HG03439 (cell line): ENCODE measurements around the gene CERS4.
"Not testable (repeated sequence)": the region's sequence is repeated elsewhere in the genome, so short reads cannot be mapped to it uniquely, and the experiment has no call there.

Experiments used
- ATAC-seq: cut with Tn5 transposase; IDR thresholded peaks from one replicate; pipeline ENCODE4 v1.9.1; 2021; ENCODE audit warnings: mild to moderate bottlenecking, moderate library complexity; ENCODE audit not compliant: unreplicated experiment

The CERS4 gene

GRCh38 chr19:8209462-8210378, 550 bp downstream of the CERS4 start:
- peak; percentile 64 for ATAC-seq

- no peak for ATAC-seq
Observed at GRCh38 chr19:8210421-8211101, 1.4 kb downstream of the CERS4 start.

- no peak for ATAC-seq
Observed at GRCh38 chr19:8212212-8212611, 3.0 kb downstream of the CERS4 start.

GRCh38 chr19:8212916-8213315, 3.7 kb downstream of the CERS4 start:
- ATAC-seq, result no peak

- no peak for ATAC-seq
Observed at GRCh38 chr19:8213827-8214672, 4.9 kb downstream of the CERS4 start.

- ATAC-seq, result no peak
Observed at GRCh38 chr19:8214802-8215201, 5.6 kb downstream of the CERS4 start.

GRCh38 chr19:8215783-8216182, 6.6 kb downstream of the CERS4 start:
- ATAC-seq, result no peak

GRCh38 chr19:8216357-8216756, 7.2 kb downstream of the CERS4 start:
- ATAC-seq, result no peak

- ATAC-seq, result not testable (repeated sequence)
Observed at GRCh38 chr19:8218127-8218526, 9.0 kb downstream of the CERS4 start.

- ATAC-seq, result no peak
Observed at GRCh38 chr19:8220481-8220880, 11.3 kb downstream of the CERS4 start.

GRCh38 chr19:8221161-8221560, 12.0 kb downstream of the CERS4 start:
- ATAC-seq, result no peak

- ATAC-seq, result not testable (repeated sequence)
Observed at GRCh38 chr19:8223442-8223841, 14.3 kb downstream of the CERS4 start.

GRCh38 chr19:8224394-8225145, 15.4 kb downstream of the CERS4 start:
- no peak for ATAC-seq

- no peak for ATAC-seq
Observed at GRCh38 chr19:8231073-8231604, 22.0 kb downstream of the CERS4 start.

GRCh38 chr19:8233370-8233769, 24.2 kb downstream of the CERS4 start:
- no peak for ATAC-seq

GRCh38 chr19:8237026-8237425, 27.9 kb downstream of the CERS4 start:
- ATAC-seq, result no peak

- ATAC-seq, result no peak
Observed at GRCh38 chr19:8238251-8238650, 29.1 kb downstream of the CERS4 start.

- ATAC-seq, result no peak
Observed at GRCh38 chr19:8239528-8240273, 30.5 kb downstream of the CERS4 start.
